NCI-H774 (cell line): Measurements from ENCODE around the gene CRISPLD2.
A peak's percentile ranks its signal among the peaks of the same experiment; 100 is the strongest.
"Not testable (repeated sequence)": the region's sequence is repeated elsewhere in the genome, so short reads cannot be mapped to it uniquely, and the experiment has no call there.

ENCODE experiments used
- DNase-seq: peaks from one replicate; lab custom pipeline; 2025; lab: John Stamatoyannopoulos, UW

Gene CRISPLD2

GRCh38 chr16:84839956-84840355 is 20.2 kb downstream of the CRISPLD2 start:
- DNase-seq = no peak

- DNase-seq = no peak
These were observed 21.2 kb downstream of the CRISPLD2 start for GRCh38 chr16:84840687-84841627.

- DNase-seq = peak; percentile 71
These were observed 22.1 kb downstream of the CRISPLD2 start for GRCh38 chr16:84841787-84842300.

- DNase-seq = no peak
These were observed 22.8 kb downstream of the CRISPLD2 start for GRCh38 chr16:84842516-84843148.

GRCh38 chr16:84843149-84844048 is 23.6 kb downstream of the CRISPLD2 start:
- no peak for DNase-seq

- peak; percentile 0 for DNase-seq
These were observed 24.2 kb downstream of the CRISPLD2 start for GRCh38 chr16:84844049-84844350.

GRCh38 chr16:84844559-84845495 is 25.0 kb downstream of the CRISPLD2 start:
- no peak for DNase-seq

GRCh38 chr16:84845496-84846002 is 25.8 kb downstream of the CRISPLD2 start:
- DNase-seq = no peak

GRCh38 chr16:84847564-84848355 is 28.0 kb downstream of the CRISPLD2 start:
- no peak for DNase-seq

GRCh38 chr16:84848986-84849634 is 29.3 kb downstream of the CRISPLD2 start:
- no peak for DNase-seq

GRCh38 chr16:84849751-84850150 is 30.0 kb downstream of the CRISPLD2 start:
- no peak for DNase-seq

- DNase-seq = no peak
These were observed 30.9 kb downstream of the CRISPLD2 start for GRCh38 chr16:84850714-84851113.

GRCh38 chr16:84851192-84852127 is 31.7 kb downstream of the CRISPLD2 start:
- DNase-seq = peak; percentile 28

GRCh38 chr16:84853534-84853933 is 33.7 kb downstream of the CRISPLD2 start:
- DNase-seq = no peak

- DNase-seq = no peak
These were observed 35.0 kb downstream of the CRISPLD2 start for GRCh38 chr16:84854759-84855158.

- DNase-seq = not testable (repeated sequence)
These were observed 35.8 kb downstream of the CRISPLD2 start for GRCh38 chr16:84855435-84856202.

GRCh38 chr16:84856203-84856581 is 36.4 kb downstream of the CRISPLD2 start:
- not testable (repeated sequence) for DNase-seq

- DNase-seq = not testable (repeated sequence)
These were observed 37.0 kb downstream of the CRISPLD2 start for GRCh38 chr16:84856811-84857210.
